ENCODE data around the gene GANAB. TPM values are rescaled to one million over a fixed set of nuclear protein-coding genes. Genes with fewer than 3 reads are reported as not detected.
"Not testable (repeated sequence)": the region's sequence is repeated elsewhere in the genome, so short reads cannot be mapped to it uniquely, and the experiment has no call there.

Gene GANAB
- total RNA-seq, 1 donor, result 50.1 TPM

DNA sequence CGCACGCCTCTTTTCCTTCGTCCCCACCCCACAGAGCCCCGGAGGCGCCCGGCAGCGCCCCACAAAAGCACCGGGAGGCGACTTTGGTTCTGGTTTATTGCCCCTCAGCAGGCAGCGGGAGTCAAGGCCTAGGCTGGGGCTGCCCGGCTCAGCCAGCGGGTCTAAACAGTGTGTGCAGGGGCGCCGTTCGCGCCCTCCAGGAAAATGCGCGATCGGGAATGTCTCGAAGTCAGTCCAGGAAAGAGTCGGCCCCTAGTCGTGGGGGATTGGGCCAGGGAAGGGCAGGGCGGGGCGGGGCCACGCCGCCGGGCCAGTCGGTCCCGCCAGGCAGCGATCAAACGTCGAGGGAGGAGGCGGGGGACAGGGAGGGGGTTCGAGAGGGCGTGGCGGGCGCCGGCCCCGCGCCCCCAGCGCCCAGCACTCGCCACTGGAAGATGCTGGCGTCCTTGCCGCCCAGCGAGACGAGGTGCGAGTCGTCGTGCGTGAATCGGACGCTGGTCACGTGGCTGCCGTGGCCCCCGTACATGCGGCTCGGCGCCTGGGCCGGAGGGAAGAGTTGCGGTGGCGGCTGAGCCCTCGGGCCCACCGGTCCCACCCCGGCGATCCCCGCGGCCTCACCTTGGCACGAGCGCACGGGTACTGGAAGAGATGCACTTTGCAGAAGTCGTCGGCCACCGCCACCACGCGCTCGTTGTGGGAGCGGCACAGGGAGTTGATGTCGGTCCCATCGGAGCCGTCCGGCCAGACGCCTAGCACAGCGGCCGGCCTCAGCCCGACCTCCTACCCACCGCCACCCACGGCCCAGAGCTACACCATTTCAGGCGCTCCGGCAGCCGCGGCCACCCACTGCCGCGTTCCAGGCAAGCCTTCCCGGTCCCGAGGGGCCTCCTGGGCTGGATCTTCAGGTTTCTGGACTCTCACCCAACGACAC, 44.0 kb downstream of the GANAB start:
- Histone ChIP-seq H3K27me3 (ENCODE audit: insufficient read depth, low read length) (no peaks in the 10 kb centered on the region), H3K4me3 (ENCODE audit: low read length) (peak overlapping the region; percentile 93), H3K4me1 (ENCODE audit: insufficient read depth, low read length) (peaks cover 47% of the 10 kb centered on the region), H3K9me3 (ENCODE audit: low read depth, low read length) (no peaks in the 10 kb centered on the region)

DNA sequence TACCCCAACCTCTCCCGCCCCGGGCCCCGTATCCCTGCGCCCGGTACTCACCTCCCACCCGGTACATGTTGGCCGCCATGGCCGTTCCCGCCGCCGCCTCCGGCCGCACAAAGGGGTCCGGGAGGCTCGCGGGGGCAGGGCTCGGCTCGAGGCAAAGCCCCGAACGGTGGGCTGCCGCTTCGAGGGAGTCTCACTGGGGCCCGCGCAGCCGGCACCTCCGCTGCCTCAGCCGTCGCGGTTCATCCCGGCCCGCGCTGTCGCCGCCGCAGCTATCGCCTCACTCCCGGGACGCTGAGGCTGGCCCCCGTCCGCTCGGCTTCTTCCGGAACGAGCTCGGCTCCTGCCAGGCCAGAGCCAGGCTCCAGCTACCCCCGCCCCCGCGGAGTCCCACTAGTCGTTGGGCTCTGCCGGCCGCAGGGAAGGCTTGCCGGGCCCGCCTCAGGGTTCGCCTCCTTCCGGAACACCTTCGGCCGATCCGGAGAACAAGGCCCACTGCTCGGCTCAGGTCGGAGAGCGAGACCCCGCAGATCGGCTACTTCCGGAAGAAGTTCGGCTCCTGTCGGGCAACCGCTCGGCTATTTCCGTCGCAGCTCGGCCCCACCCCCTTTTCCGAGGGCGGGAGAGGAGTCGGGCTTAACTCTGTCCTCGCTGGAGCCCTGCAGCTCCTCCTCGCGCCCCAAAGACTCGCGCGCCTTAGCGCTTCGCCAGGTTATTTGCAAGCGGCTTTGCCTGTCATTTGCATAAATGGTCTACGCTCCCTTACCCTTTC, 44.9 kb downstream of the GANAB start, which contains the start of gene MTA2:
MTA2 (minus strand) TSS at position 494 of the 769 bp plus-strand sequence; CDS start at position 79, 415 bp downstream.
- Histone ChIP-seq H3K9me3 (ENCODE audit: low read depth, low read length) (no peaks in the 10 kb centered on the region), H3K27me3 (ENCODE audit: insufficient read depth, low read length) (no peaks in the 10 kb centered on the region), H3K4me1 (ENCODE audit: insufficient read depth, low read length) (peaks cover 49% of the 10 kb centered on the region), H3K4me3 (ENCODE audit: low read length) (peak within 1 kb of the TSS; percentile 93)

DNA sequence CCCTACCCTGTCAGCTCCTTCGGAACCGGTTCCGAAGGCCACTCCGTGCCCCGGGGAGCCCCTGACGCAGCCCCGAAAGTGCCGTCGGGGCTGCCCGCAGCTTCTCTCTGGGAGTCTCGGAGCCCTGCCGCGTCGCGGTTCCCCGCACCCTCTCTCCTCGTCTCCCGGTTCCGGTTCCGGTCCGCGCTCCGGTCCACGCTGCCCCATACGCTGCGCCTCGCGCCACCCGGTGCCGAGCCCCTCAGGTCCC, 45.4 kb downstream of the GANAB start:
- H3K27me3 ChIP-seq (ENCODE audit: insufficient read depth, low read length), result no peaks in the 10 kb centered on the region
- H3K4me1 ChIP-seq (ENCODE audit: insufficient read depth, low read length), result peaks cover 49% of the 10 kb centered on the region
- H3K4me3 ChIP-seq (ENCODE audit: low read length), result peak overlapping the region; percentile 93
- H3K9me3 ChIP-seq (ENCODE audit: low read depth, low read length), result no peaks in the 10 kb centered on the region

DNA sequence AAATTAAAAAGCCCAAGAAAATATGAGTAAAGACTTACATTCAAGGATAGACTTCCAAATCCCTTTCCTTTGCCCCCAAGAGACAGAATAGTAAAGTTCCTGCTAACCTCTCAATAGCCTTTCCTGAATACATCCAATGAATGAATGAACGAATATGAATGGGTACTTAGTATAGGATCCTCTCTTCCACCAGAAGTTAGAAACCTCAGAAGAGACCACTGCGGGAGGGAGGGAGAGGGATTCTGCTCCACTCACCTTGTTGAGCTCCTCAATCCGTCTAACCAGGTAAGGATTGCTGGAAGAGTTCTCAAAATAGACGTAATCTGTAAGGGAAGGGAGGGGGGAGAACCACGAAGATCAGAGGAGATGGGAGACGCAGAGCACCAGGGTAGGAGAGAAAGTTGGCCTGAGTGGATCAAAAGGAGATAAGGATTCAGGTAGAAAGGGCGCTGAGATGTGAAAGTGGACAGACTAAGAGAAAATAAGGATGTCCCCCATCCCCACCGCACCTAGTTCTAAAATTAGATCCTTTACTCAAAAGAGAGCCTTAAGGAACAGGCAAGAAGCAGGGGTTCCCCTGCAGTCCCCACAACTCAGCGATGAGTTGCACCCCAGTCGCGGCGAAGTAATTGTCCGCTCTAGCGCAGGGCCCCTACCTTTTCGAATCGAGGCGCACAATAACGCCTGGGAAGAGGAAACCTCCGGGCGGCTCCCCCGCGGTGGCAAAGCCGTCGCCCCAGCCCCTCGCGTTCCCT, 45.9 kb downstream of the GANAB start:
- Histone ChIP-seq H3K4me3 (ENCODE audit: low read length) (peak overlapping the region; percentile 93), H3K27me3 (ENCODE audit: insufficient read depth, low read length) (no peaks in the 10 kb centered on the region), H3K4me1 (ENCODE audit: insufficient read depth, low read length) (peaks cover 49% of the 10 kb centered on the region), H3K9me3 (ENCODE audit: low read depth, low read length) (no peaks in the 10 kb centered on the region)

DNA sequence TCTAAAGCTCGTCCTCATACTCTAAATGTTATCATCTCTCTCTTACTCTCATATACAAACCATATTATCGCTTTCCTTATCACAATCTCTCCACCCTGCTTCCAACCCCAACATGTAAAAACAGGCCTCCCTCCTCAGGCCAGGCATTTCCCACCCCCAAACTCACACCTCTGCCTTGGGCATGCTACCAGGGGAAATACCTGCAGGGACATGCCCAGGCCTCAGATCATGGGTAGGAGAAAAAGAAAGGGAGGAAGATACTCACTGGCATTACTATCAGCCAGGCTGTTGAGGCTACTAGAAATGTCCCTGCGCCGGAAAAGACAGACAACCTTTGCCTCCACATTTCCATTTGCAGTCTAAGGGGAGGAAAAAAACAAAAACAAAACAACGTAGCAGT, 46.5 kb downstream of the GANAB start:
- Histone ChIP-seq H3K9me3 (ENCODE audit: low read depth, low read length) (no peaks in the 10 kb centered on the region), H3K27me3 (ENCODE audit: insufficient read depth, low read length) (no peaks in the 10 kb centered on the region), H3K4me1 (ENCODE audit: insufficient read depth, low read length) (peaks cover 49% of the 10 kb centered on the region), H3K4me3 (ENCODE audit: low read length) (peak overlapping the region; percentile 93)

DNA sequence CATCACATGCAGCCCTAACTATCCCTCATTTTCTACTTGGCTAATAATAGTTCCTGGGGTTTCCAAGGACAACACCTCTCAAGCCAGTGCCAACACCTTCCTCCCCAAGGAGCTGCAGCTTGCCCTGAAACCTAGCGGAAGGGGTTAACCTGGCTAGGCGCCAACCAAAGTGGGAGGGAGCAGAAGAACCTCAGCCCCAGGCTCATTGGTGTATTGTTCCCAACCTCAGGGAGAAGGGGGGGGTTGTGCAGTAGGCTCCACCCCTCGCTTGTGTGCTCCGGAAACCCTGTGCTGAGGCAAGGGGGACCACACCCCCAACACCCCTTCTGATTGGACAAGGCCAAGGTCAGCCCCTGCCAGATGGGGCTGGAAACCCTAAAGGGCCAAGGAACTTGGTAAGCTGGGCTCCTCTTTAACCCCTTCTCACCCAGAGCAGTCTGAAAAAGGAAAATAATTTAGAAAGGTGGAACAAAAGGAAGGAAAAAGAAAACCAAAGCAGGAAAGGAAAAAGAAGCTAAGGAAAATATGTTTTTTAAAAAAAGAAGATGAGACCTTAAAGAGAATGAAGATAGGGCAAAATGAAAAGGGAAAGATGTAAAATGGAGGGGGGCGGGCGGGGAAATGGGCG, 47.2 kb downstream of the GANAB start:
- Histone ChIP-seq H3K4me3 (ENCODE audit: low read length) (no peak overlapping the region), H3K4me1 (ENCODE audit: insufficient read depth, low read length) (peaks cover 49% of the 10 kb centered on the region), H3K27me3 (ENCODE audit: insufficient read depth, low read length) (no peaks in the 10 kb centered on the region), H3K9me3 (ENCODE audit: low read depth, low read length) (no peaks in the 10 kb centered on the region)

DNA sequence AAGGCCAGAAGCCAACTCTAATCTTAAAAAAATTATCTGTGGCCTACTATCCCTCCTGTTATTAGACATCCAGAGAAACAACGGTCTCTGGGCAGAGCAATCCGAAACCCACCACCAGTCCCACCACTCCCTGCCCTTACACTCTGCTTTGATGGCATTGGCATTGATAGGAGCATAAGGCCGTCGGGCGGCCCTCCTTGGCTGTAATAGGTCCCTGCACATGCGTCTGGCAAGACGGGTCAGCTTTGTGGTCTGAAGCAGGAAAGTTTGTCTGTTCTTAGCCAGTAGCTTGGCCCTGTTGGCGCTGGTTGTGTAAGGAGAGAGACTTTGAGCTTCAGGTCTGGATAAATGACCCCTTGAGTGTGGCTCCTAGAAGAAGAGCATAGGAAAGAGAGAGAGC, 51.3 kb downstream of the GANAB start:
- H3K4me1 ChIP-seq (ENCODE audit: insufficient read depth, low read length), result peaks cover 62% of the 10 kb centered on the region
- no peaks in the 10 kb centered on the region for H3K9me3 ChIP-seq (ENCODE audit: low read depth, low read length)
- H3K4me3 ChIP-seq (ENCODE audit: low read length), result no peak overlapping the region
- no peaks in the 10 kb centered on the region for H3K27me3 ChIP-seq (ENCODE audit: insufficient read depth, low read length)

DNA sequence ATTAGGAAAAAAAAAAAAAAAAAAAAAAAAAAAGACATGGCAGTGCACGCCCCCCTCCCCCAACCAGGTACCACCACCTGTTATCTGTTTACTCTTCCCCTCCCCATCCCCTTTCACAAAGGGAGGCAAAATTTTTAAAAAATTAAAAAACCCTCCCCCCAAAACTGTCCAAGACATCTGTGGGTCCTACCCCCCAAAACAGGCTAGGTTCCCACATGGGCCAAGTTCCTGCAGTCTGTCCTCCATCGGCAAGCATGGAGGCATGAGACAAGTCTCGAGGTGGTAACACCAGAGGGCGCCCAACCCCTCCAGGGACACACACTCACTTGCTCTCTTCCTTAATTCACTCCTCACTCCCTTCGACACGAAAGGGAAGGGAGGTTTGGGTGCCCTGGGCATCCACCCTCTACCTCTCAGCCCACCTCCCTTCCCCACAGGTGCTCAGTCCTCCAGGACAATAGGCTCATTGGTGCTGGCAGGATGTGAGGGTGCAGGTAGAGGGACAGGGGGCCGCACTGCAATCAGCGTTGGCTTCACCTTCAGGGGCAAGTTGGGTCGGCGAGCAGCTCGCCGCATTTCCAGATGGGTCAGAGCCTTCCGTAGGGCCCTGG, 52.9 kb downstream of the GANAB start:
- Histone ChIP-seq H3K4me1 (ENCODE audit: insufficient read depth, low read length) (peaks cover 52% of the 10 kb centered on the region), H3K9me3 (ENCODE audit: low read depth, low read length) (no peaks in the 10 kb centered on the region), H3K27me3 (ENCODE audit: insufficient read depth, low read length) (no peaks in the 10 kb centered on the region), H3K4me3 (ENCODE audit: low read length) (no peak overlapping the region)

DNA sequence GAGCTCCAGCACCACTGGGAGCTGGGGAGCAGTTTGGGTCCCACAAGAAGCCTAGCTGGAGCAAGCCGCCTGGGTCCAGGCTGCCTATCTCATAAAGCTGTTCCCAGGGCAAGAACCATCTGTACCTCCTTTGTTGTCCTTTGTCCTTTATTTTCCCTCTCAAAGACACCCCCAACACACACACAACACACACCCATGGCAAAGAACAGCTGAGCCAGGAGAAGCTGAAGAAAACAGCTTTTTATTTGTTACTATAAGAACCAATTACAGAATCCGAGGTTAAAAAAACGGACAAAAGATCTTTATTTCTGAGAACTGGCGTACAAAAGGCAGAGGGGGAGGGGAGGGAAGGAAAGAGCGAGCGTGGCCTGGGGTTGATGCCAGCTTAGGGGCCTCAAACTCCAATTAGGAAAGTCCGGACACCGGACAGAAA, 53.4 kb downstream of the GANAB start:
- Histone ChIP-seq H3K27me3 (ENCODE audit: insufficient read depth, low read length) (no peaks in the 10 kb centered on the region), H3K4me3 (ENCODE audit: low read length) (no peak overlapping the region)

DNA sequence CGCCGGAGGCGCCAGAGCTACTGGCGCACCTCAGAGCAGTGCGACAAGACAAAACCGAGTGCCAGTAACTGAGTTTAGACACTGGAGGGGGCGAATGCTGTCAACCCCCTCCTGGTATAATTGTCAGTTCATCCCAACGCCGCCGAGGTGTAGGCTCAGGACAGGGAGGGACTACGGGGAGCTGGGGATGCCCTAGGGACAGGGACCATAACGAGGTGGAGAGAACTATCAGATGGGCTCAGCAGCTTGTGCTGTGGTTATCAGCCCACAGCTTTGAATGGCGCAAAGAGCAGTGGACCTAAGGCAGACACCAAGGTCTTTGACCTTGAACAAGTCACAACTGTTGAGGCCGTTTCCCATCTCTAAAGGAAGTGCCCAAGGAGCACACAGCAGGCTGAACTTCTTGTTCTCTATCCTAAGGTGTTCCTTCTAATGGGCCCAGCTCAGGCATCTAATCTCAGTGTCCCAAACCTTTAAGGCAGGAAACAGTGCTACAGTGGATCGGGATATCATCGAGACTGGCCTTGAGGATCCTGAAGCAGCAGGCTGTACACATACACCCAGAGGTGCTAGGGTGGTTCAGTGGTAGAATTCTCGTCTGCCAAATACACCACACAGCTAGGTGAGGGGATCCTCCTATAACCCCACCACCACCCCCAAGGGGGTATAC, 54.1 kb downstream of the GANAB start:
- H3K4me1 ChIP-seq (ENCODE audit: insufficient read depth, low read length), result peaks cover 41% of the 10 kb centered on the region
- no peaks in the 10 kb centered on the region for H3K27me3 ChIP-seq (ENCODE audit: insufficient read depth, low read length)
- H3K4me3 ChIP-seq (ENCODE audit: low read length), result peak overlapping the region; percentile 97

More for the DNA sequence above, 53.4 kb downstream of the GANAB start:
- peaks cover 46% of the 10 kb centered on the region for H3K4me1 ChIP-seq (ENCODE audit: insufficient read depth, low read length)
- H3K9me3 ChIP-seq (ENCODE audit: low read depth, low read length), result no peaks in the 10 kb centered on the region

DNA sequence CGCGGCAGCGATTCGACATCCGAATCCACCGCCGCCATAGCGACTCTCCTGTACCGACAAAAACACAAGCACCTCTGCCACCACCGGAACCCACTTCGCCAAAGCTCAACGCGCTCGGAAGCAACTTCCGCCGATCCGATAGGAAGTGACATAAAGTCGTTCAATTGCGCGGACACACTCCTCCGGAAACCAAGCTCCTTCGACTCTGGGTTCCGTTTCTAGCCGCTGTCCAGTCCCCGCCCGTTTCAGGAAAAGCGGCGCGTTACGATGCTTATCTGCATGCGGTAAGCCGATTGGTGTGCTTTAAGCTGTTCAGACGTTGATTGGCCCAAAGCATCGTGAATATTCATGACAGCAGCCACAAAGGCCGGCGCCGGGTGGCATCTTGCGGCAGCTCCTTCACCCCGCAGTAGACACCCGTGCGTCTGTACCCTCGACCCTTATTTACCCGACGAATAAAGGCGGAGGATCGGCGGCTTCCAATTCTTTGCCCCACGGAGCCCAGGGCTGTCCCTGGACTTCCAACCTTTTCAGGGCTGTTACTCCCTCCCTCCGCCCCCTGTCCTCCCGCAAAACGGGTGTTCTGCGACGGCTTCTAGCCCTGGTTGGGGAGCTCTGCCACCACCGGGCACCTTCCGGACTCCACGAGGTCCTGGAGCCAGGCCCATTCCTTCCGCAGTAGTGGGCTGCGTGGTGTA, 54.8 kb downstream of the GANAB start, which contains the start of gene TUT1:
TUT1 (minus strand) TSS at position 76 of the 698 bp plus-strand sequence; CDS start at position 38, 38 bp downstream.
- no peaks in the 10 kb centered on the region for H3K27me3 ChIP-seq (ENCODE audit: insufficient read depth, low read length)
- H3K4me1 ChIP-seq (ENCODE audit: insufficient read depth, low read length), result peaks cover 38% of the 10 kb centered on the region
- H3K9me3 ChIP-seq (ENCODE audit: low read depth, low read length), result no peaks in the 10 kb centered on the region
- H3K4me3 ChIP-seq (ENCODE audit: low read length), result peak within 1 kb of the TSS; percentile 97

More for the DNA sequence above, 54.1 kb downstream of the GANAB start:
- no peaks in the 10 kb centered on the region for H3K9me3 ChIP-seq (ENCODE audit: low read depth, low read length)

DNA sequence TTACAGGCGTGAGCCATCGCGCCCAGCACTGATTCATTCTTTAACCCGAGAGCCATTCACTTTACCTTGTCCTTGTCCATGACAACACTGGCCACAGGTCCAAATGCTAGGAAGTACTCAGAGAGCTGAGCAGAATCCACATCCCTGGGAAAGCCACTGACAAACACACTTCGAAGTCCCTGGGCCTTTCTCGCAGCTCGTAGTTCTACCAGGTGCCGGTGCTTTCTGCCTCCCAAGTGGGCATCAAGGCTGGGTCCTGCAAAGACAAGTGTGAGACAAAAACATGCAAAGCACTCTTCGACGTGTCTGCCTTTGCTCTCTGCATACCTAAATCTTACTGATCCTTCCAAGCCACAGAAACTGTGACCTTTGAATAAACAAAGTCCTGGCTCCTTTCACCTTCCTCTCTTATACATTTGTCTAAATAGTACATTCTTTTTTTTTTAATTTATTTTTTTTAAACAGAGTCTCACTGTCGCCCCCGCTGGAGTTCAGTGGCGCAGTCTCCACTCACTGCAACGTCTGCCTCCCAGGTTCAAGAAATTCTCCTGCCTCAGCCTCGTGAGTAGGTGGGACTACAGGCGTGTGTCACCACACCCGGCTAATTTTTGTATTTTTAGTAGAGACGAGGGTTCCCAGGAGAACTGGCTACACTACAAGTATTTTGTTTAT, 57.3 kb downstream of the GANAB start:
- H3K27me3 ChIP-seq (ENCODE audit: insufficient read depth, low read length), result no peaks in the 10 kb centered on the region
- no peaks in the 10 kb centered on the region for H3K9me3 ChIP-seq (ENCODE audit: low read depth, low read length)
- H3K4me3 ChIP-seq (ENCODE audit: low read length), result no peak overlapping the region
- peaks cover 38% of the 10 kb centered on the region for H3K4me1 ChIP-seq (ENCODE audit: insufficient read depth, low read length)

DNA sequence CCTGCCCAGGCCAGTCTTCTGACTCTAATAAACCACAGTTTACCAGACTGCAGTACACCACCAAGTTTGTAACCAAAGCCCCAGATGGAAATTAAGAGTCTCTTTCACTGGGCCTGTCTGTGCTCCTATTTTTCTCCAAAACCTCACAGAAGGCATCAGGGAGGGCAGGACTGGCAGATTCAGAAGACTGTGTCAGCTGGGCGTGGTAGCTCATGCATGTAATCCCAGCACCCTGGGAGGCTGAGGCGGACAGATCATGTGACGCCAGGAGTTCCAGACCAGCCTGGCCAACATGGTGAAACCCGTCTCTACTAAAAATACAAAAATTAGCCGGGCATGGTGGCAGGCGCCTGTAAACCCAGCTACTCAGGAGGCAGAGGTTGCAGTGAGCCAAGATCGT, 61.1 kb downstream of the GANAB start:
- H3K4me1 ChIP-seq (ENCODE audit: insufficient read depth, low read length); H3K4me3 ChIP-seq (ENCODE audit: low read length); H3K27me3 ChIP-seq (ENCODE audit: insufficient read depth, low read length); H3K9me3 ChIP-seq (ENCODE audit: low read depth, low read length): not testable (repeated sequence)
